Mucosa of descending colon (tissue), 3 donors: Measurements from ENCODE around the gene FAT1. TPM values are rescaled to one million over a fixed set of nuclear protein-coding genes. Genes with fewer than 3 reads are reported as not detected.
A peak's percentile ranks its signal among the peaks of the same experiment; 100 is the strongest.

ENCODE experiments used
- ATAC-seq: fragments of 200-7000 bp; cut with Tn5 transposase; one replicate; pipeline ENCODE4 v1.9.1; 2020; ENCODE audit warnings: mild to moderate bottlenecking, moderate library complexity
- DNase-seq, 3 donors: peaks; one replicate each; pipeline ENCODE4 v3.0.0-alpha.2; 2020
- H3K36me3 ChIP-seq: fragments of 200-600 bp; one replicate; pipeline ENCODE4 v1.8.0; 2021; ENCODE audit warnings: low read depth, mild to moderate bottlenecking
- H3K4me1 ChIP-seq: fragments of 200-600 bp; one replicate; pipeline ENCODE4 v1.8.0; 2021; ENCODE audit warnings: low read depth, mild to moderate bottlenecking
- H3K4me3 ChIP-seq: fragments of 200-600 bp; one replicate; pipeline ENCODE4 v1.8.0; 2021; ENCODE audit warnings: mild to moderate bottlenecking
- H3K9me3 ChIP-seq: fragments of 200-600 bp; one replicate; pipeline ENCODE4 v1.8.0; 2021; ENCODE audit warnings: mild to moderate bottlenecking
- CTCF ChIP-seq: fragments of 200-600 bp; IDR thresholded peaks from one replicate; pipeline ENCODE4 v1.8.0; 2022; ENCODE audit warnings: antibody characterized with exemption, mild to moderate bottlenecking
- intact Hi-C, 2 donors: fragments of 100-400 bp; cut with DNase I in 1 of 2; cut with micrococcal nuclease in 1 of 2; formaldehyde crosslinking; loops; one replicate each; pipeline versions ENCODE4 v1.11.0 to v1.11.1; 2022; cut with DNase I, micrococcal nuclease
- total RNA-seq, 3 donors: library from RNA; stranded (reverse); fragmentation: NEBNext Ultra II Directional in 2 of 3; extraction: Animal tissue kit (Norgen Biotek cat#: 25700) in 2 of 3; gene quantifications; one replicate each; pipeline versions ENCODE4 v1.2.1 to v1.2.4, GENCODE V29; 2021 to 2023
- donor health status: DM: no; HTN: no; CAD: no; lungs with moderate emphysema.
- donor health status: DM: no; HTN: no; CAD: no.
- donor health status: DM: no; HTN: yes; CAD: no.

Gene FAT1
- total RNA-seq, 3 donors from 2014 or later = 241 to 337 (median 259) TPM

GRCh38 chr4:186743261-186743660, 19.6 kb upstream of the FAT1 start:
- Histone ChIP-seq H3K4me3 (no peak overlapping the region), H3K36me3 (no peaks in the 10 kb centered on the region), H3K4me1 (peaks cover 10% of the 10 kb centered on the region), H3K9me3 (no peaks in the 10 kb centered on the region)
- no peak for TF ChIP-seq CTCF
- intact Hi-C loops = no loop called here
- ATAC-seq (no peak), DNase-seq (no peak)

GRCh38 chr4:186740822-186741221, 17.2 kb upstream of the FAT1 start:
- Histone ChIP-seq H3K36me3 (no peaks in the 10 kb centered on the region), H3K4me3 (no peak overlapping the region), H3K9me3 (no peaks in the 10 kb centered on the region), H3K4me1 (peaks cover 10% of the 10 kb centered on the region)
- ATAC-seq (no peak), DNase-seq (no peak)
- TF ChIP-seq CTCF = no peak
- intact Hi-C loops = no loop called here

DNA sequence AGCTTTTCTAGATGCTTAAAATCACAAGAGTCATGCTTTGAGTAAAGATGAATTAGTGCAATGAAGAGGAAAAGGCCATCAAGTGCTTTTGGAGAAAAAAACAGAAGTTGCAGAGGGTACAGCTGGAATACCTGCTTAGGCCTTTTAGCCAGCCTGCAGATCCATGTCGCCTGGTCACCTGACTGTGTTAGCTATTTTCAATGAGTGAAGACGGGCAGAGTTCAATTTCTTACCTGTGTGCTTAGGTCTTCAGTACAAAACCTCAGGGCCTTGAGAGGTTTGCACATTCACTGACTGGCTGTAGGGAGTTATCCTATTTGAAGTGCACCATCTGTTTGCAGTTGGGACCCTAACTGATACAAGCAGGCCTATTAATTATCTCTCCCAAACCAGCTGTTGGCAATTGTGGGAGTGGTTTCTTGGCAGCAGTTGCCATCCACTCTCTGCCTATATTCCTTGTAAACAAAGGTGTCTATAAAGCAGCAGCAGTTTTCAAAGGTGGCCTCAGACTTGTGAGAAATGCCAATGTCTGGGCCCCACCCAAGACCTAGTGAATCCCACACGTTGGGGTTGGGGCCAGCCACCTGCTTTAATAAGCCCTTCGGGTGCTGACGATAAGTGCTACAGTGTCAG, 16.3 kb upstream of the FAT1 start:
- no peak for TF ChIP-seq CTCF
- Histone ChIP-seq H3K36me3 (no peaks in the 10 kb centered on the region), H3K4me1 (peaks cover 10% of the 10 kb centered on the region), H3K9me3 (no peaks in the 10 kb centered on the region), H3K4me3 (no peak overlapping the region)
- DNase-seq (peak; percentile 57 to 77 (median 61)), ATAC-seq (peak; percentile 86)
- intact Hi-C loops = no loop called here

GRCh38 chr4:186739317-186739716, 15.7 kb upstream of the FAT1 start:
- intact Hi-C loops = no loop called here
- H3K4me1 ChIP-seq = peaks cover 10% of the 10 kb centered on the region
- H3K4me3 ChIP-seq = no peak overlapping the region
- no peak for DNase-seq
- no peaks in the 10 kb centered on the region for H3K9me3 ChIP-seq
- ATAC-seq = no peak
- H3K36me3 ChIP-seq = no peaks in the 10 kb centered on the region
- TF ChIP-seq CTCF = no peak

GRCh38 chr4:186738421-186738820, 14.8 kb upstream of the FAT1 start:
- TF ChIP-seq CTCF = no peak
- no peaks in the 10 kb centered on the region for H3K36me3 ChIP-seq
- DNase-seq (no peak), ATAC-seq (no peak)
- H3K4me3 ChIP-seq = no peak overlapping the region
- H3K9me3 ChIP-seq = no peaks in the 10 kb centered on the region
- H3K4me1 ChIP-seq = peaks cover 10% of the 10 kb centered on the region
- intact Hi-C loops = no loop called here

- ATAC-seq (no peak), DNase-seq (no peak)
- no peak overlapping the region for H3K4me3 ChIP-seq
- H3K4me1 ChIP-seq = peaks cover 10% of the 10 kb centered on the region
- intact Hi-C loops = no loop called here
- H3K36me3 ChIP-seq = no peaks in the 10 kb centered on the region
- no peak for TF ChIP-seq CTCF
- no peaks in the 10 kb centered on the region for H3K9me3 ChIP-seq
These were observed 13.8 kb upstream of the FAT1 start for GRCh38 chr4:186737427-186737826.
